Activated CD8-positive, alpha-beta T cell treated with anti-CD3 and anti-CD28 coated beads for 36 hours (primary cell): ENCODE measurements around the gene PON3. TPM values are rescaled to one million over a fixed set of nuclear protein-coding genes. Genes with fewer than 3 reads are reported as not detected.

Experiments
- ATAC-seq: fragments of 200-7000 bp; cut with Tn5 transposase; one replicate; pipeline ENCODE4 v1.10.0; 2021; ENCODE audit warnings: mild to moderate bottlenecking, moderate library complexity
- CTCF ChIA-PET: fragments of 350-600 bp; sonication (Branson Sonifier 250); formaldehyde crosslinking; loops from one replicate; lab custom pipeline; 2021; ENCODE audit warnings: antibody characterized with exemption; lab: Charles Lee
- POLR2A ChIA-PET: fragments of 350-600 bp; sonication (Branson Sonifier 250); formaldehyde crosslinking; loops from one replicate; lab custom pipeline; 2021; ENCODE audit warnings: antibody characterized with exemption; lab: Charles Lee
- DNase-seq: peaks from one replicate; pipeline ENCODE4 v3.0.0-alpha.2; 2020
- H3K27ac Mint-ChIP-seq: one replicate; pipeline ENCODE4 v1.8.0; 2021; ENCODE audit warnings: mild to moderate bottlenecking, mixed read lengths
- H3K27me3 Mint-ChIP-seq: one replicate; pipeline ENCODE4 v1.8.0; 2021; ENCODE audit warnings: mixed read lengths
- H3K36me3 Mint-ChIP-seq: one replicate; pipeline ENCODE4 v1.8.0; 2021; ENCODE audit warnings: low read depth, mixed read lengths
- H3K4me1 Mint-ChIP-seq: one replicate; pipeline ENCODE4 v1.8.0; 2021; ENCODE audit warnings: low read depth, mixed read lengths
- H3K4me3 Mint-ChIP-seq: one replicate; pipeline ENCODE4 v1.8.0; 2021; ENCODE audit warnings: mild to moderate bottlenecking, moderate library complexity, mixed read lengths
- H3K9me3 Mint-ChIP-seq: one replicate; pipeline ENCODE4 v1.8.0; 2021; ENCODE audit warnings: mixed read lengths
- CTCF ChIP-seq: fragments of 200-600 bp; IDR thresholded peaks from one replicate; pipeline ENCODE4 v1.8.0; 2022; ENCODE audit warnings: antibody characterized with exemption, mild to moderate bottlenecking
- intact Hi-C: fragments of 100-400 bp; cut with micrococcal nuclease; formaldehyde crosslinking; loops from one replicate; pipeline ENCODE4 v1.10.0; 2022
- total RNA-seq, 2 experiments: library from RNA; stranded (reverse); gene quantifications; one replicate each; pipeline ENCODE4 v1.2.3, GENCODE V29; 2021

PON3 gene
- total RNA-seq, 2 experiments from 2014 or later: not detected

DNA sequence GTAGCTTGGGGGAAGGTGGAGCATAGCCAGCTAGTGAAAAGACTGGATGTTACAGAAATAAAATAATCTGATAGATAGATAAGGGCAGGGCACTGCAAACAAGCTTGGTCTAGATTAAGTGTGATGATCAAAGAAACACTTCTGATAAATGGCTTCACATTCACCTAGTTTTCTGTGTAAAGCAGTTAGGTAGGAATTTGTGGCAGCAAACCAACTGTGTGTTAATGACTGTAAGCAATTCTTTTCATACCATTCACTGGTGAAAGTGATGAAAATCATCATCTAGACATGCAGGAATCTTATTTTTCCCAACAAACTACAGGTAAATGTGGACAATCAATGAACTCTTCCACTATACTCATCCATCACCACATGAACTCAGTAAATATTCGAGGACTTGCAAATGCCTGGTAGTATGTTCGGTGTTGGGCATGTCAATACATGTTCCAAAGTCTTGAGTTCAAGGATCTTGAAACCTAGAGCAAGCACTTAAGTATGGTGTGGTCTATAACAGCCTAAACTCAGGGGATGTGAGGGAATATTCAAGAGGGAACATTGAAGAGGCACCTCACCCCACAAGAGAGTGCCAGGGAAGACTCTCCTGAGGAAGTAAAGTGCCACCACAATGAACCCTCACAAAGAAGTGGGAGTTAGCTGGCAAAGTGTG lies 20.5 kb downstream of the PON3 start:
- H3K9me3 Mint-ChIP-seq: no peaks in the 10 kb centered on the region
- POLR2A ChIA-PET: no interaction called here
- intact Hi-C loops: no loop called here
- peaks cover 11% of the 10 kb centered on the region for H3K27me3 Mint-ChIP-seq
- no peak for DNase-seq
- no peak overlapping the region for H3K27ac Mint-ChIP-seq
- no peak overlapping the region for H3K4me3 Mint-ChIP-seq
- TF ChIP-seq CTCF: no peak
- no peaks in the 10 kb centered on the region for H3K4me1 Mint-ChIP-seq
- CTCF ChIA-PET: no interaction called here
- no peak for ATAC-seq
- no peaks in the 10 kb centered on the region for H3K36me3 Mint-ChIP-seq

GRCh38 chr7:95373323-95373722 lies 22.9 kb downstream of the PON3 start:
- H3K36me3 Mint-ChIP-seq: no peaks in the 10 kb centered on the region
- DNase-seq (no peak), ATAC-seq (no peak)
- intact Hi-C loops: no loop called here
- POLR2A ChIA-PET: interaction anchor here (1.3 kb wide), 1 partner anchor 46 kb away, joined by 3 read pairs; no protein-coding TSS in a partner anchor
- H3K4me3 Mint-ChIP-seq: no peak overlapping the region
- no peaks in the 10 kb centered on the region for H3K4me1 Mint-ChIP-seq
- CTCF ChIA-PET: no interaction called here
- no peak overlapping the region for H3K27ac Mint-ChIP-seq
- no peaks in the 10 kb centered on the region for H3K9me3 Mint-ChIP-seq
- peaks cover 8% of the 10 kb centered on the region for H3K27me3 Mint-ChIP-seq
- no peak for TF ChIP-seq CTCF

DNA sequence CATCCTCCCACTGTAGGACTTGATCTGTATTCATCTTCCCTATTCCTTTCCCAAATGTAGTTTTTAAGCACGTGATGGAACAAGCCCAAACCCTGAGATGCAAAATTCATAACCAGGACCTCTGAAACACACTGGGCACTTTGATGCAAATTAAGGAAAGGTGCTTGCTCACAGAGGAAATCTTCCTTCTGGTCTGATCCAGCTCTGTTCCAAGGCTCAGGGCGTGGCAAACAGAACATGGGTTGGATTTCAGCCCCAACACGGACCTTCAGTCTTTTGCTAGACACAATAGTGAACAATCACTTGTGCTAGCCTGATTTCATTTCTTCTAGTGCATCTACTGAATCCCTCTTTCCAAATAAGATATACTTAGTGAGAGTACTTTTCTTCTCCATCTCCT lies 27.9 kb downstream of the PON3 start:
- Mint-ChIP-seq H3K27me3 (peaks cover 4% of the 10 kb centered on the region), H3K4me3 (no peak overlapping the region), H3K36me3 (no peaks in the 10 kb centered on the region), H3K9me3 (no peaks in the 10 kb centered on the region), H3K27ac (no peak overlapping the region), H3K4me1 (no peaks in the 10 kb centered on the region)
- CTCF ChIA-PET: interaction anchor here (1.4 kb wide), 1 partner anchor 10 kb away, joined by 3 read pairs; no protein-coding TSS in a partner anchor
- no peak for TF ChIP-seq CTCF
- ATAC-seq (no peak), DNase-seq (no peak)
- POLR2A ChIA-PET: no interaction called here
- intact Hi-C loops: no loop called here

DNA sequence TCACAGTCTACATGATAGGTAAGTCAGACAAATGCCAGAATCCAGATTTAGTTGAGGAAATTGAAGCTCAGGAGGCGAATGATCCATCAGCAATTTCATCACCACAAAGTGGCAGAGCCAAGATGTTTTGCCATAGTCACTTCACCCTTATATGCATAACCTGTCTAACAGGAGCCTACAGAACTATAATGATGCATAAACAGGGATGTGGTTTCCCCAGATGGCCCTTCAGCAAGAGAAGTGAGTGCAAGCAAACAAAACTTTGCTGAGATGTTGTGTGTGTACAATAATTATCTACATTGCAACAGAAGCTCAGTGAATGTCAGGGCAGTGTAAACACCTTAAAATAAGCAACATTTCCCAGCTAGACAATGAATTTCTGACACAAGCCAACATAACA lies 28.6 kb downstream of the PON3 start:
- no peak overlapping the region for H3K4me3 Mint-ChIP-seq
- DNase-seq (no peak), ATAC-seq (no peak)
- POLR2A ChIA-PET: no interaction called here
- H3K36me3 Mint-ChIP-seq: no peaks in the 10 kb centered on the region
- no peaks in the 10 kb centered on the region for H3K9me3 Mint-ChIP-seq
- no peak for TF ChIP-seq CTCF
- no peak overlapping the region for H3K27ac Mint-ChIP-seq
- CTCF ChIA-PET: interaction anchor here (1.4 kb wide), 1 partner anchor 11 kb away, joined by 3 read pairs; no protein-coding TSS in a partner anchor
- no peaks in the 10 kb centered on the region for H3K4me1 Mint-ChIP-seq
- intact Hi-C loops: no loop called here
- peaks cover 4% of the 10 kb centered on the region for H3K27me3 Mint-ChIP-seq

DNA sequence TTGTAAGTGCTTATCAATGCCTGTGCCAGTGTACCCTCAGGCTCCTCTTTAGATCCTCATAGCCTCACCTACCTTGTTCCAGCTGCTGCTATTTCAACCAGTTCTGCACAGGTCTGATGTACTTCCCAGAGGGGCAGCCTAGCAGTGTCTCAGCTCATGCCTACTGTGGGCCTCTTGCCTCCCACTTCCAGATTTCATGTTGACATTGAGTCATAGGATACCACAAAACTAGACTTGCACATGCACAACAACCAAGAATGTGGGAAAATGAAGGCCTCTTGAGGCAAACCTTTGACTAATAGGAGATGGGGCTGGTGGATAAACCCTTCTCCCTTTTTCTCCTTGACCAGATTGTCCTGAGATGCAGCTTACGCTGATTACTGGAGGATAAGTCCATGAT lies 31.0 kb downstream of the PON3 start:
- Mint-ChIP-seq H3K27ac (no peak overlapping the region), H3K9me3 (no peaks in the 10 kb centered on the region), H3K4me3 (no peak overlapping the region), H3K4me1 (no peaks in the 10 kb centered on the region), H3K36me3 (no peaks in the 10 kb centered on the region), H3K27me3 (peaks cover 4% of the 10 kb centered on the region)
- DNase-seq: no peak
- no peak for TF ChIP-seq CTCF
- ATAC-seq: no peak
- ChIA-PET POLR2A (no interaction called here), CTCF (no interaction called here)
- intact Hi-C loops: no loop called here
